Right atrium auricular region (tissue), 2 donors: ENCODE data around the gene NUP153. TPM values are rescaled to one million over a fixed set of nuclear protein-coding genes. Genes with fewer than 3 reads are reported as not detected.

Source experiments
- DNase-seq: peaks from one replicate; pipeline ENCODE4 v3.0.0-alpha.2; 2019; ENCODE audit warnings: low spot score
- H3K27ac ChIP-seq, 2 donors: fragments of 200-600 bp; sonication (generic); 1 replicate in 1 of 2; 2 replicates in 1 of 2; pipeline ENCODE4 v1.5.1; 2016 to 2019
- H3K27me3 ChIP-seq, 2 donors: fragments of 200-600 bp; sonication (generic); one replicate each; pipeline versions ENCODE4 v1.5.1 to v1.6.0; 2017 to 2019
- H3K36me3 ChIP-seq: fragments of 200-600 bp; sonication (generic); one replicate; pipeline ENCODE4 v1.5.1; 2016
- H3K4me1 ChIP-seq, 2 donors: fragments of 200-600 bp; sonication (generic); one replicate each; pipeline versions ENCODE4 v1.5.1 to v1.6.0; 2017 to 2019
- H3K4me3 ChIP-seq, 2 donors: fragments of 200-600 bp; sonication (generic); 1 replicate in 1 of 2; 2 replicates in 1 of 2; pipeline ENCODE4 v1.5.1; 2017 to 2019; ENCODE audit warnings: mild to moderate bottlenecking in 1 of 2, moderate library complexity in 1 of 2
- H3K9me3 ChIP-seq, 2 donors: fragments of 200-600 bp; sonication (generic); one replicate each; pipeline ENCODE4 v1.5.1; 2019
- CTCF ChIP-seq, 2 donors: fragments of 200-600 bp; sonication (generic); IDR thresholded peaks; one replicate each; pipeline ENCODE4 v1.5.1; 2019; ENCODE audit warnings: antibody characterized with exemption in 2 of 2
- total RNA-seq, 2 donors: library from RNA; depleted of rRNA; stranded (reverse); fragments of >200 nt; gene quantifications; one replicate each; pipeline ENCODE4 v1.1.0, GENCODE V29; 2016

Gene NUP153
- total RNA-seq, 2 donors from 2014 or later, result 23.1 to 28.5 TPM

DNA sequence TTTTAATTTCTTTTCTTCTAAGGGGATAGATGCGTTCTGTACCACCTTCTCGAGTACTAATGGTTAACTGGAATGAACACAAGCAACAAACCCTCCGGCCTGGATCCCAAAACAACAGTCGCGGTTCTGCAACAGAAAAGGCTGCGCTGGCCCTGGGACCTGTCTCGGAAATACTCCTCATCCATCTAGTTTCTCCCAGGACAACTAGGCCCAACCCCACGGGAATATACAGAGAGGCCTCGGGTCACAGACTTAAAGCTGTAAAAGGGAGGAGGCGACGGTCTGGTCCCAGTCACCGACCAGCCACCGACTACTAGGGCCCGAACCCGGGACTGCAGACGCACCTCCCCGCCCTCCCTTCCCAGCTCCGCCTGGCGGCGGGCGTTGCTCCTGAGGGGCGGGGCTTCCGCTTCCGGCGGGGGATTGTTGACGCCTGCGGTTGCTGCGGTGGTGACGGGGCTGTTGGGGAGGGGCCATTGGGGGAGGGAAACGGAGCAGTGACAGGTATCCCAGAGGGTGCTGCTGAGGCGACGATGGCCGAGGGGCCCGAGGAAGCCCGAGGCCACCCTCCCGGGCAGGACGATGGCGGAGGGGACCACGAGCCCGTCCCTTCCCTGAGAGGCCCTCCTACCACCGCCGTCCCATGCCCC lies 106.7 kb downstream of the NUP153 start, which contains the start of gene FAM8A1:
Gene FAM8A1 (plus strand): TSS at position 426 of the 650 bp plus-strand sequence. CDS start 108 bp downstream, at position 534.
- Histone ChIP-seq H3K36me3 (no peaks in the 10 kb centered on the region), H3K27ac (peak within 1 kb of the TSS; percentile 95 to 98), H3K27me3 (no peaks in the 10 kb centered on the region), H3K4me1 (peaks cover 0 to 21% of the 10 kb centered on the region in 2 donors), H3K9me3 (no peaks in the 10 kb centered on the region), H3K4me3 (peak within 1 kb of the TSS; percentile 88 to 99)
- peak; percentile 21 to 51 for TF ChIP-seq CTCF (IDR thresholded peaks at IDR 0.05)
- peak; percentile 94 for DNase-seq

- no peak for DNase-seq
- Histone ChIP-seq H3K4me3 (no peak overlapping the region), H3K36me3 (no peaks in the 10 kb centered on the region), H3K27me3 (no peaks in the 10 kb centered on the region), H3K27ac (no peak overlapping the region), H3K4me1 (peaks cover 0 to 6% of the 10 kb centered on the region in 2 donors), H3K9me3 (no peaks in the 10 kb centered on the region)
- no peak for TF ChIP-seq CTCF (IDR thresholded peaks at IDR 0.05)
Observed at GRCh38 chr6:17596085-17596484, 110.6 kb downstream of the NUP153 start.

- Histone ChIP-seq H3K4me3 (no peak overlapping the region), H3K27ac (no peak overlapping the region), H3K4me1 (no peaks in the 10 kb centered on the region), H3K9me3 (no peaks in the 10 kb centered on the region), H3K27me3 (no peaks in the 10 kb centered on the region), H3K36me3 (no peaks in the 10 kb centered on the region)
- TF ChIP-seq CTCF (IDR thresholded peaks at IDR 0.05), result no peak
- DNase-seq, result no peak
Observed at GRCh38 chr6:17593246-17593645, 113.5 kb downstream of the NUP153 start.

- H3K9me3 ChIP-seq, result no peaks in the 10 kb centered on the region
- DNase-seq, result no peak
- no peak overlapping the region for H3K4me3 ChIP-seq
- no peak overlapping the region for H3K27ac ChIP-seq
- H3K36me3 ChIP-seq, result no peaks in the 10 kb centered on the region
- no peaks in the 10 kb centered on the region for H3K4me1 ChIP-seq
- H3K27me3 ChIP-seq, result no peaks in the 10 kb centered on the region
- no peak for TF ChIP-seq CTCF (IDR thresholded peaks at IDR 0.05)
Observed at GRCh38 chr6:17591287-17591686, 115.4 kb downstream of the NUP153 start.

- TF ChIP-seq CTCF (IDR thresholded peaks at IDR 0.05), result no peak
- no peaks in the 10 kb centered on the region for H3K27me3 ChIP-seq
- no peaks in the 10 kb centered on the region for H3K4me1 ChIP-seq
- no peak overlapping the region for H3K27ac ChIP-seq
- no peak overlapping the region for H3K4me3 ChIP-seq
- no peaks in the 10 kb centered on the region for H3K9me3 ChIP-seq
- DNase-seq, result no peak
- no peaks in the 10 kb centered on the region for H3K36me3 ChIP-seq
Observed at GRCh38 chr6:17589406-17590096, 117.2 kb downstream of the NUP153 start.
